ENCODE results near the gene CILP.
"Not testable (repeated sequence)": the region's sequence is repeated elsewhere in the genome, so short reads cannot be mapped to it uniquely, and the experiment has no call there.

Gene CILP

GRCh38 chr15:65194826-65195547, 16.3 kb downstream of the CILP start:
- DNase-seq = no peak

DNA sequence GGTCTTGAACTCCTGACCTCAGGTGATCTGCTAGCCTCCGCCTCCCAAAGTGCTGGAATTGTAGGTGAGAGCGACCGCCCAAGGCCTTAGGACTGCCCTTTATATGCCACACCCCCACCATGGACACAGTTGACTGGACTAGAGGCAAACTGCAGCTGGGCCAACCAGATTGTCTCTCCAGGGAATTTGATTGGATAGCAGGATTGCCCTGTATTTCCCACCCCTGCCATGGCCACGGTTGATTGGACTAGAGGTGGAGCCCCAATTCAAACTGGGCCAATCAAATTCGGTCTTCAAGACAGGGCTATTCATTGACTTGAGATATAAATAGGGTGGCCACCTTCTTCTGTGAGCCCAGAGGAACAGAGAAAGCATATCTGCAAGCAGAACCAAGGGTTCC, 19.3 kb downstream of the CILP start:
- DNase-seq = peak; percentile 26

GRCh38 chr15:65189102-65189740, 22.1 kb downstream of the CILP start:
- peak; percentile 32 for DNase-seq

GRCh38 chr15:65188472-65188871, 22.8 kb downstream of the CILP start:
- not testable (repeated sequence) for DNase-seq

DNA sequence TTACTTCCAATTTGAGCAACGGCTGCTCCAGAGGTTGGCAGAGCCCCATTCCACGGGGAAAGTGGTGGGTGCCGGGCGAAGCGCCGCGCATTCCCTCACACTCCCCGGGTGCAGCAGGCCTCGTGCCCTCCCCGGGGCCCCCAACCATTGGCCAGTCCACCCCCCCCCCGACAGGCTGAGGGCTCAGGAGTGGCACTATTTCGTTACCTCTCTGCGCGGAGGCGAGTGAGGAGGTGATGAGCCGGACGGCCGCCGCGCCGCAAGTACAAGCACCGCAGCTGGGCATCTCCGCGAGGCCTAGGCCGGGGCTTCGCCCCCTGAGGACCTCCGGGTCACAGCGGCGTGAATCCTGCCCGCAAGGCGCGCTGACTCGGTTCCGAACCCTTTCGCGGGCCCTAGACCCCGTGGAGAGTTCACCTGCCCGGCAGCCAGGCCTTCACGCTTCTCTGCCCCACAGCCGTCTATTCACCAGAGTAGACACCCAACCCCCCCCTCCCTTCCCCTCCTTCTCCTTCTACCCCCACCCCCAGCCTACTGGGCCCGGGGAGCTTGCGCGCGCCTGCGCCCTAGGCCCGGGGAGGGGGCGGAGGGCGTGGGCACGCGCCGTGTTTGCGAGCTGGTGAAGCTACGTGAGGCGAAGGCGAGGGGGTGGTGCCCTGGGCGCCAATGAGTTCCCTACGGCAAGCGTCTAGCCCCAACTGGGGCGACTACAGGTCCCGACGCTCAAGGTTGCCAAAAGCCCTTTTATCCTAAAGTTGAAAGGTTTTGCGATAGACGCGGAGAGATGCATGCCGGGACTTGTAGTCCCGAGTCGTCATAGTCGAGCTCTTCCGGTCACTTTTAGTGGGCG, 26.2 kb downstream of the CILP start, which contains the start of gene CLPX:
TSS of gene CLPX (minus strand) at position 475 of the 850 bp plus-strand sequence. CDS start at position 286, 189 bp downstream.
- DNase-seq = peak; percentile 95

- peak; percentile 36 for DNase-seq
Observed at GRCh38 chr15:65184305-65184867, 26.9 kb downstream of the CILP start.

- DNase-seq = no peak
Observed at GRCh38 chr15:65183865-65184159, 27.5 kb downstream of the CILP start.

DNA sequence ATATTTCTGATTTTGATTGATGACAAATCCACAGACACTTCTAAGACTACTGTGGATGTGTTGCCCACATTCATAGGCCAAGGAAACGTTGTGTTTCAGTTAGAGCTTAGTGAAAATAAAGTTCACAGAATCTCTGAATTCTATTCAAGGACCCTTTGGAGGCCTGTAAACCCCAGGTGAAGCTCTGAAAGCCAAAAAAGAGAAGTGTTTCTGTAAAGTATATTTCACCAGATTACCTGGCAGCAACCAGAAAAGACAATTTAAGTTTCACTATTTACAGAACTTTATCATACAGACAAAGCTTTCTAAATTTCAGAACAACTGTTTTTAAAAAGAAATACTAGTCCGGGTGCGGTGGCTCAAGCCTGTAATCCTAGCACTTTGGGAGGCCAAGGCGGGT, 28.7 kb downstream of the CILP start:
- DNase-seq = no peak

DNA sequence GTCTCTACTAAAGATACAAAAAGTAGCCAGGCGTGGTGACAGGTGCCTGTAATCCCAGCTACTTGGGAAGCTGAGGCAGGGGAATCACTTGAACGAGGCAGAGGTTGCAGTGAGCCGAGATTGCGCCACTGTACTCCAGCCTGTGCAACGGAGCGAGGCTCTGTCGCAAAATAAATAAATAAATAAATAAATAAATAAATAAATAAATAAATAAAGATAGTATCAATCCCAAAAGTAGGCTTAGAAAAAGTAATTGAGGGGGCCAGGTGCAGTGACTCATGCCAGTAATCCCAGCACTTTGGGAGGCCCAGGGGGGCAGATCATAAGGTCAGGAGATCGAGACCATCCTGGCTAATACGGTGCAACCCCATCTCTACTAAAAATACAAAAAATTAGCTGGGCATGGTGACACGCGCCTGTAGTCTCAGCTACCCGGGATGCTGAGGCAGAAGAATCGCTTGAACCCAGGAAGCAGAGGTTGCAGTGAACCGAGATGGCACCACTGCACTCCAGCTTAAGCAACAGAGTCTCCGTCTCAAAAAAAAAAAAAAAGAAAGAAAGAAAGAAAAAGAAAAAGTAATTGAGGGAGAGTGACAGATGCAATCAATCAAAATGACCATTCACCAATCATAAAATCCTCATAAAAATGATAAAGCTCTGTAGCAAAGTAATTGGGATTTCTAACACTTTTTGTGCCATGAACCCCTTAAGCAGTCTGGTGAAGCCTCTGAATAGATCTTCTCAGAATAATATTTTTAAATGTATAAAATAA, 29.5 kb downstream of the CILP start:
- not testable (repeated sequence) for DNase-seq

- no peak for DNase-seq
Observed at GRCh38 chr15:65180167-65180566, 31.1 kb downstream of the CILP start.

- no peak for DNase-seq
Observed at GRCh38 chr15:65177901-65178300, 33.4 kb downstream of the CILP start.

DNA sequence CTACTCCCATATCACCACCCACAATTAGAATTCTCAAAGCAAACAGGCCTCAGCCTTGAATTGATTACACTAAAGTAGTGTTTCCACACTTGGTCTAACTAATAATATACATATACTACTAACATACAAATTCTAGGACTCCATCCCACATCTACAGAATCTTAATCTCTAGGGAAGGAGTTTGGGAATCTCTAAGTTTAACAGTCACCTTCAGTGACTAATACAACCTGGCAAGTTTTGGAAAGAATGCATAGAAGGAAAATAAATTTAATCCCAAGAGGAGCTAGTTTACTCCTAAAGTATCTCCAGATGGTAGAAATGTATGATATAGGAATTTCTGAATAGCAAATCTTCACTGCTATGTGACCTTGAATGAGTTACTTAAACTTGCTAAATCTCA, 35.2 kb downstream of the CILP start:
- no peak for DNase-seq

DNA sequence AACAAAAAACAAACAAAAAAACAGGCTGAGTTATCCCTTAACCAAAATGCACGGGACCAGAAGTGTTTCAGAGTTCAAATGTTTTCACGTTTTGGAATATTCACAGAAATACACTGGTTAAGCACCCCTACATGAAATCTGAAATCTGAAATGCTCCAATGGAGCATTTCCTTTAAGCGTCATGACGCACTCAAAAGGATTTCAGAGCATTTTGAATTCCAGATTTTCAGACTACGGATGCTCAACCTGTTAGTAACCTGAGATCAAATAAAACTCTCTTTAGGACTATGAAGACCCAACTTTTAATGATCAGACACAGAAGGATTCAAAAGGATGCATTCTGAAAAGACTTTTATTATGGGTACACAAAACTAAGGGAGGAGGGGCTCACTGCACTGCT, 35.8 kb downstream of the CILP start:
- DNase-seq = no peak

DNA sequence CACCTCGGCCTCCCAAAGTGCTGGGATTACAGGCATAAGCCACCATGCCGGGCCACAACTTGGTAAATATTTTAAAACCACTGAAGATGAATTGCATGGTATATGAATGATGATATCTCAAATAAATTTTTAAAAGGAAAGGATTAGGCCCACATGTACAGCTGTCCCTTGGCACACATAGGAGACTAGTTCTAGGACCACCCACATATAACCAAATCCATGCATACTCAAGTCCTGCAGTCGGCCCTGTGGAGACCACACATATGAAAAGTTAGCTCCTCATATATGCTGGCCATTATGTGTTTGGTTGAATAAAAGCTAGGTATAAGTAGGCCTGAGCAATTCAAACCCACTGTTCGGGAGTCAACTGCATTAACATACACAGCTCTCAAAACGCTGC, 36.8 kb downstream of the CILP start:
- DNase-seq = no peak

- no peak for DNase-seq
Observed at GRCh38 chr15:65172531-65172930, 38.7 kb downstream of the CILP start.

DNA sequence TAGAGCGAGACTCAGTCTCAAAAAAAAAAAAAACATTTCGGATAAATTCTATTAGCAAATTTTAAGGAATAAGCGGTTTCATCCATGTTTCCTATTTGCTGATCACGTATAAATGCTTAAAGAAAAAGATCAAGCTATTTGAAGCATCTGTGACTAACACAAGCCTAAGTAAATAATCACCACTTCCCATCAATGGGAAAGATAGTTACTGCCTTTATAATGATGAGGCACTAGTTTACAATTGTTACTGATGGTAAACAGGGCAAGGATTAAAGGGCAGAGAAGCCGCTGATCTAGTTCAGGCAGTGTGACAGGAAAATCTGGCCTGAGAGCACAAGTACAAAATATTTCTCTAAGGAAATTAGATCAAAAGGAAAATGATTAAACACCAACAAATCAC, 39.8 kb downstream of the CILP start:
- no peak for DNase-seq

GRCh38 chr15:65165875-65166274, 45.4 kb downstream of the CILP start:
- DNase-seq = no peak

- DNase-seq = no peak
Observed at GRCh38 chr15:65164139-65164538, 47.1 kb downstream of the CILP start.

DNA sequence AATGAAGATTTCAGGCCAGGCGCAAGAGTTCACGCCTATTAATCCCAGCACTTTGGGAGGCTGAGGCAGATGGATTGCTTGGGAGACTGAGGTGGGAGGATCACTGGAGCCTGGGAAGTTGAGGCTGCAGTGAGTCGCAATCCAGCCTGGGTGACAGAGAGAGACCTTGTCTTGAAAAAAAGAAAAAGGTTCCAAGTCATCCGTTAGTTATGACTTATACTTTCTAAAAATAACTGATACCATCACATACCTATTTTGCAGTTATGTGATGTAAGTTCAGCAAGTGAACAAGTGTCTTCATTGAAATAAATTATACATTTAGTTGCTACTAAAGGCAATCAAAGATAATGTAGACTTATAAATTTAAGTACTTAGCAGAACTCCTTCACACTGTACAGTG, 48.2 kb downstream of the CILP start:
- no peak for DNase-seq

- no peak for DNase-seq
Observed at GRCh38 chr15:65156692-65157091, 54.6 kb downstream of the CILP start.

- DNase-seq = no peak
Observed at GRCh38 chr15:65154720-65155119, 56.6 kb downstream of the CILP start.

- no peak for DNase-seq
Observed at GRCh38 chr15:65147902-65148301, 63.4 kb downstream of the CILP start.

GRCh38 chr15:65146438-65146837, 64.8 kb downstream of the CILP start:
- no peak for DNase-seq
